ENCODE results near the gene BPIFB2.
"Not testable (repeated sequence)": the region's sequence is repeated elsewhere in the genome, so short reads cannot be mapped to it uniquely, and the experiment has no call there.

Gene BPIFB2

DNA sequence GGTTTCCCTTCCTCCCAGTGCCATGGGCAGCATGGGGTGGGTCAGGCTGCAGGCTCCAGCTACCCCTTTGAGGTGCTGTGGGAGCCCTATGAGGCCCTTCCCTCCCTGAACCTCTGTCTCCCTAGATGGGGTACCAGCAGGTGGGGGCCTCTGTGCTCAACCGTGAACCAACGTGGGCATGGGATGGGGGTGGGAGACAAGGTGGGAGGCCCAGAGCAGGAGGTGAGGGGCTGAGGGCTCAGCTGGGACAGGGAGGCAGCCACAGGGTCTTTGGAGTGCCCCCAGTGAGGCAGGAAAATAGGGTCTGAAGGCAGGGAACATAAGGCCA, 36.6 kb upstream of the BPIFB2 start:
- no peak for FAIRE-seq

DNA sequence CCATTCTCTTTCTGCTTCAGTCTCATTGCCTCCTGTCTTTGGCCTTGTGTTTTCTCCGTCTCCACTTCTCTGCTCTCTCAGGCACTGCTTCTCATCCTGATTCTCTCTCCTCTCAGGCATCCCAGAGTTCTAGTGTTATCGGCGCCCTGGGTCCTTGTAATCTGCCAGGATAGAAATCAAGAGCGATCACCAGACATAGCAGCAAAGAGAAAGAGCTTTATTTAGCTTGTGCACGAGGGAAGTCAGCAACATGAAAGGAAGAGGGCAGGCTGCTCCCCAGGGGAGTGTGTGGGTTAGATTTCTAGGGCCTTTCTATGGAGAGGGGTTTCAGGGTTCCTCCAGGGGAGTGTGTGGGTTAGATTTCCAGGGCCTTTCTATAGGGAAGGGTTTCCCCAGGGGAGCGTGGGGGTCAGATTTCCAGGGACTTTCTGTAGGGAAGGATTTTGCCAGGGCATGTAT, 35.8 kb upstream of the BPIFB2 start:
- FAIRE-seq: no peak

DNA sequence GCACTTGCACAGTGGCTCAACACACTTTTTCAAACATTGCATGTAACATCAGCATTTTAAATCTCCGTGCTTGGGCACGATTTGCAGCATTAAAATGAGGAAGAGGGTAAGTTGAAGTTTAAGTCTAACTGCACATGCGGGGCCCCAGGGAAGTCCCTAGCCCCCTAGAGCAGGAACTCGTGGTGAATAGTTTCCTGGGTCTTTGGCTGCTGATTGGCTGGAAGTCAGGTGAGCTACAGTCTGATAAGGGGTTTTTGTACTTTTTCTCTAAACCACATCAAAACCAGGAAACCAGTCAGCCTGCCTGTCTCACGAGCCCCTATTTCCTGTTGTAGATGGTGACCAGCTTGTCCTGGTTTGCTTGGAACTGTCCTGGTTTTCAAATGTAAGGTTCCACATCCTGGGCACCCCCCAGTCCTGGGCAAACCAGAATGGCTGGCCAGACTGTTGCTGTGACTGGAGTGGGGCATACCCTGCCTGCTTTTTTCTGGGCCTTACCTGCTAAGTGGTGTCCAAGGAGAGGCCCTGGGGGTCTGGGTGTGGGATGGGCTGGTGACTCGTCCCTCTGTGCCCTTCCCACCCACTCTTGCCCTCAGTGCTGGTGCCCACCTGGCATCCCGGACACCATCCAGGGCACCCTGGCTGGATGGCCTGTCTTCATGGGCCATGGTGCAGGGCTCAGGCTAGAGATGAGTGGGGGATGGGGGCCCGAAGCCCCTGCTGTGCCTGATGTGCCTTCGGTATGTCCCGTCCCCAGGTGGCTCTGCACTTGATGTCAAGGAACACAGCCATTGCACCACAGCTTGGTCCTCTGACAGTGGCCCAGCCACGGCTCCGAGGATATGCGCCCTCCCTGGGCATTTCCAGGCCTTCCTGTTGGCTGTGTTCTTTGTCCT, 35.1 kb upstream of the BPIFB2 start:
- FAIRE-seq: no peak

DNA sequence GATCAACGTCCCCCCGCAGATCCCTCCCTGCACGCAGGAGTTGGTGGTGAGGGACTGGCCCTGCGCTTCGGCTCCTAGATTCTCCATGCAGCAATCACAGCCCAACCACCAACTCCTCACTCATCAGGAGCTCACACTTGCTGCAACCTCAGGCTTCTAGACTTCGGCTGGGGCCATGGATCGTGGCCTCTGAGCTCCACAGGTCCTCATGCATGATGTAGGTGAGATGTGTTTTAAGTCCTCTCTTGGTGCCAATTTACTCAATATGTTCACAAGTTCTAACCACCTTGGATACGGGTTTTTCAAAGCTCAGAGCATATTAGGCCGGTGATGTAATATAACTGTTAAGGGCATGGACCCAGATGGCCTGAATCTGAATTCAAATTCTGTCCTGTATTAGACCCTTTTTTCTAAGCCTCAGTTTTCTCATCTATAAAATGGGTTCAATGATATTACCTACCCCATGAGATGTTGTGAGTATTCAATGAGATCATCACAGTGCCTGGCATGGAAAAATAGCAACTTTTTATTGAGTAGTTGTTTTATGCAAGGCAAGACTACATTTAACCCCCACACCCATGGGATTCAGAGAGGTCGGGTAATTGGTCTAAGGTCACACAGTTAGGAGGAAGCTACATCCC, 34.3 kb upstream of the BPIFB2 start:
- FAIRE-seq: no peak

DNA sequence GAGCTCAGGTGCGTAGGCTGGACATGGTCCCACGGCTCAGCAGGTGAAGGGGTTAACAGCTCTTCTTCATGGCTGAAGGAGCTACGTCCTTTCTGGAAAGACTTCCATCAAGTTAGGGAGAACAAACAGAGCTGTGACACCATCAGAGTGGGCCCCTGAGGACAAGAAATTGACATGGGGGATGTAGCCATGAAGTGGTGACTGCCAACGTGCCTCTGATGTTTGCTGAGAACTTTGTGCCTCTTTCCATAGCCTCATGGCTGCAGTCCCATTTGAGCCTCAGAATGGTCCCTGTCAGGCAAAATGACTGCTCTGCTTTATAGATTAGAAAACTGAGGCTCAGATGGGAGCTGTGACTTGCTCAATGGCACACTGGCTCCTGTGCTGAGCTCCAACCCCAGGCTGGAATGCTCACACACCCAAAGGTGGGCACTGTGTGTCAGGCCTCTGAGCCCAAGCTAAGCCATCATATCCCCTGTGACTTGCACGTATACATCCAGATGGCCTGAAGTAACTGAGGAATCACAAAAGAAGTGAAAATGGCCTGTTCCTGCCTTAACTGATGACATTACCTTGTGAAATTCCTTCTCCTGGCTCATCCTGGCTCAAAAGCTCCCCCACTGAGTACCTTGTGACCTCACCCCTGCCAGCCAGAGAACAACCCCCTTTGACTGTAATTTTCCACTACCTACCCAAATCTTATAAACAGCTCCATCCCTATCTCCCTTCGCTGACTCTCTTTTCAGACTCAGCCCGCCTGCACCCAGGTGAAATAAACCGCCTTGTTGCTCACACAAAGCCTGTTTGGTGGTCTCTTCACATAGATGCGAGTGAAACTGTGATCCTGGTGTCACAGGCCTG, 33.1 kb upstream of the BPIFB2 start:
- not testable (repeated sequence) for FAIRE-seq

DNA sequence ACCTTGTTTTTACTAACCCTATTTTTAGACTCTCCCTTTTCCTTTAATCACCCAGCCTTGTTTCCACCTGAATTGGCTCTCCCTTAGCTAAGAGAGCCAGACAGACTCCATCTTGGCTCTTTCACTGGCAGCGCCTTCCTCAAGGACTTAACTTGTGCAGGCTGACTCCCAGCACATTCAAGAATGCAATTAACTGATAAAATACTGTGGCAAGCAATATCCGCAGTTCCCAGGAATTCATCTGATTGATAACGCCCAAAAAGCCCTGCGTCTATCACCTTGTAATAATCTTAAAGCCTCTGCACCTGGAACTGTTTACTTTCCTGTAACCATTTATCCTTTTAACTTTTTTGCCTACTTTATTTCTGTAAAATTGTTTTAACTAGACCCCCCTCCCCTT, 32.4 kb upstream of the BPIFB2 start:
- not testable (repeated sequence) for FAIRE-seq

DNA sequence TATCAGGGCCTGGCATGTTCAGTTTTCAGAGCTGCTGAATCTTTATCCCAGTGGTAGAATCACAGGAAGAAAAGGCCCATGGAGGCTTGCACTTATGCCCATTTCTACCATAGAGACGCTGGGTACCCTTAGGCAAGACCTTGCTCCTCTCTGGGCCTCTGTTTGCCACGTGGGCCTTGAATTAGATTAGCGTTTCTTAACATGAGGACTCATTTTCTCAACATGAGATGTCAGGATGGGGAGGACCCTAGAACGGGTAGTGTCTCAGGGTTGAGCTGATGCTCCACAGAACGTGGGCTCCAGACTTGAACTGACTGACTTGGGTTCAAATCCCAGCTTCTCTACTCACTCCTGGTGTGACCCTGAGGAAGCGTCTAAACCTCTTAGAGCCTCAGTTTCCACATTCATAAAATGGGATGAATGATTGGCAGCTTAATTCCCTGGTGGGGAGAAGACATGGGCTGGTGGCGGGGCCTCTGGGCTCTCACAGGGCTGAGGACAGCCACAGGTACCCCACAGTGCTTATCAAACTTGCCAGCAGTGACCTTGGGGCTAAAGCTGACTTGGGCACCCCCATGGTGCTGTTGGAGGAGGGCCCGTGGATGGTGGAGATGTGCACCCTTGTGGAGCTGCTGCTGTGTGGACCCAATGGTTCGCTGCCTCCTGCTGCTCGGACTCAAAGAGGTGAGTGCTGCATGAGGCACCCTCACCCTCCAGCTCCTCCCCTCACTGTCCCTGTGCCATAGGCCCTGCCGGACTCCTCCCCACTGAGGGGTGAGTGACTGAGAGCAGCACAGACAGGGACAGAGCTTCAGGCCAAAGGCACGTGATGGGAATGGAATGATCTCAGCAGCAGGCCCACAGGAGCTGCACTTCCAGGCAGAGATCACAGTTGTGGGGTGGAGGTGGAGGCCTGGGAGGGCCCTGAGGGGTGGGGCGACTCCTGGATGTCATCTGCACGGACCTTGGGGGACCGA, 31.5 kb upstream of the BPIFB2 start:
- FAIRE-seq: no peak

DNA sequence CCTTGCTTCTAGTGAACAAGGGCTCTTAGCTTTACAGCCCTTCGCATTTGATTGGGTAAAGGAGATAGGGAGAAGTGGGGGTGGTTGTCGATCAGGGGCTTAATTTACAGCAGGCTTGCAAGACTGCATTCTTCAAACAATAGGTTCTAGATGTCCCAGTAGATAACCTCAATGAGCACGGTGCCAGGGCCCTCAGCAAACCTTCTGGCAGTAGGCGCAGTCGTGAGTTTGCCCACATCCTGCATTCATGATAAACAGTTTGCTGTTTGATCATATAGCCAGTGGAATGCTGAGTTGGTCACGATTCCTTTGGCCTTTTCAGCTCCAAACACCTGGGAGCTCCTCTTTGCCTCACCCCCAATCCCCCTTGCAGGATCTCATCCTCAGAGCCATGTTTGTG, 30.8 kb upstream of the BPIFB2 start:
- FAIRE-seq: no peak

DNA sequence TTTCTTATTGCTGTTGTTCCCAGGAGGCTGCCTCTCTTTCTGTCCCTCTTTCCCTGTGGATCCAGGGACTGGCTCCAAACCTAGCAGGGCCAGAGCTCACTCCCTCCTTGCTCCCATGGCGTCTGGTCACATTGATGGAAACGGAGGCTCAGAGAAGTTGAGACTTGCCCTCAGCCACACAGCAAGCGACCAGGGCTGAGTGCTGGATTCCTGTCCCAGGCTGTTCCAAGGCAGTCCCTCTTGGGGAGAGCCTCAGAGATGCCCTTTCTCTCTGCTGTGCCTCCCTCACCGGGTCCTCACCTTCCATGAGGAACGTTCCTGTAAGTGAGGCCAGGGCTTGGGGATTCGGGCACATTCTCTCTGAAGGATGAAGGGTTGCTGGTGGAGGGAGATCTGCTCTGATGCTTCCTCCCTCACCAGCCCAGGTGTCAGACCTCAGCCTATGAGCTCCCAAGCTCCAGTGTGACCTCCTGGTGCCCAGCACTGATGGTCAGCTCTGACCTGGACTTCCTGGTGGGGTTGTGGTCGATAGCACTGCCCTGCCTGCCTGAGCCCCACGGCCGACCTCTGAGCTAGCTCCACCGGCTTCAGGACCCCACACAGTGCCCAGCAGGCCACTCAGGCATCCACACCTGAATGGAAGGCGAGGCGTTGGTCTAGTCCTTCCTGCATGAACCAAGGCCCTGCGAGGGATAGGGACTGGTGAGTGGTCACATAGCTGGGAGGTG, 30.1 kb upstream of the BPIFB2 start:
- FAIRE-seq: no peak

DNA sequence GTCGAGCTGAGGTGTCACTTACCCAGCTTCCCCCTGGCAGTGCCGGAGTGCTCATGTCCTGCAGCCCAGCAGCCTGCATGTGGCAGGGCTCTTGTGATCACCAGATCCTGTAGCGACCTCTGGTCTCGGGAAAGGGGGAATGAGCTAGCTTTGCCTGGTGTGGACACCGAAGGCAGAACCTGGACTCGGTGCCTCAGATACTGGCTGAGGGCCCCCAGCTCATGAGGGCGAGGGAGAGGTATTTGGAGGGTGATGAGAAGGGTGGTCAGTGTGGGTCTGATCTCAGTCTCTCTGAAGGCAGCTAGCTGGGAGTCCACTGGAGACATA, 29.5 kb upstream of the BPIFB2 start:
- no peak for FAIRE-seq

DNA sequence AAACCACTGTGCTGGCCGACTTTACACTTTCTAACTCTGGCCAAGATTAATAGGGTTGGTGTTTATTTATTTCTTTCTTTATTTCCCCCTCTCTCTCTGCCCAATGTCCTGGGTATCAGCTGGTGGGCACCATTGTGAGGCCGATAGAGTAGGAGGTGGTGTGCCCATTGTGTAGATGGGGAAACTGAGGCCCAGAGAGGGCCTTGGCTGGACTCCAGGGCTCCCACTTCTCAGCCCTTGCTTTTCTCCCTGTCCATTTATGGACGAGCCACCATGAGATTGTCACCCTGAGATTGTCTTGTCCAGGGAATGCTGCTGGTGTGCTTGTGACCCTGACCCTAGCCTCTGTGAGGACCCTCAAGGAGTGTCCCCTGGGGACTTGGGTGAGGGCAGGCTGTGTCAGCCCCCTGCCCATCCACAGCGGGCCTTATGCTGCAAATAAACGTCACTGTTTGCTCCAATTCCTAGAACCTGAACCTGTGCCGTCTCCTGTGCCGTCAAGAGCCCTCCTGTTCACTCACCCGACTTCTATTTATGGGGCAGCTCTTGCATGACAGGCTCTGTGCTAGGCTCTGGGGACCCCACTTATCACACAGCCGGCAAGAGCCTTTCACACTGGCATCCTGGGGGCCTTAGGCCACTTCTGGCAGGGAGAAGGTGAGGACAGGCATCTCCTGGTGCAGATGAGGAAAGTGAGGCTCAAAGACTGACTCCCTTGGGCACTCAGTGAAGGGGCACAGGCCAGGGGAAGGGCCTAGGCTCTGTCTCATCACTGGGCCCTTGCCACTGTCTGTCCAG, 28.1 kb upstream of the BPIFB2 start:
- FAIRE-seq: no peak

DNA sequence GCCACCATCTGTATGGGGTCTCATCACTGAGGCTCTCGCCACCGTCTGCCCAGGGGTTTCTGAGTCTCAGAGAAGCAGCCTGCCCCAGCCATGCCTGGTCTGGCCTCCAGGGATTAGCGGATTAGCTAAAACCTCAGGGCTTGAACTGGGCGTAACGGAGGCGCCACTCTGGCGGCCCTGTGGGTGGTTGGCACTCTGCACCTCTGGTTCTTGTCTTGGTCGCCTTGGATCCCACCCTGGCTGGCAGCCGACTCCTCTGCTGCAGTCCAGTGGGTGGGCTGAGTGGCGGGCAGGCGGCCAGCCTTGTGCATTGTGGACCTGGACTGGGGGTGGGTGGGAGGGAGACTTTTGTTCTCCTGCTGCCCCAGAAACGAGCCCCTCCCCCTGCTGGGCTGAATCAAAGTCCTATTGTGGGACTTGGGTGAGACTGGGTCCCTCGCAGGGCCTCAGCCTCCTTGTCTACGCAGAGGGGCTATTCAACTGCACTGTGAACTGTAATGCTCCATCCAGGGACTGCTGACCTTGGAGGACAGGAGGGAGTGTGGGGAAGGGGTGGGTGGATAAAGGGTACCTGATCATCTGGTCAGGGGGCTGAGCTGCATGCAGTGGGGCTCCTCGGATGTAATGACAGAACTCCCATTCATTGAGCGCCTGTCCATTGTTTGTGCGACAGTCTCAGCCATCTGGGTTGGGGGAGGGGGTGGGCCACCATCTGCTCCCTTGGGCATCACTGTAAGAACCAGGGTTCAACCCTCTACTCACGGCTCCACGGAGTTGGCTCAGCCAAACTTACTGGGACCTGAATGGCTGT, 27.2 kb upstream of the BPIFB2 start:
- no peak for FAIRE-seq

DNA sequence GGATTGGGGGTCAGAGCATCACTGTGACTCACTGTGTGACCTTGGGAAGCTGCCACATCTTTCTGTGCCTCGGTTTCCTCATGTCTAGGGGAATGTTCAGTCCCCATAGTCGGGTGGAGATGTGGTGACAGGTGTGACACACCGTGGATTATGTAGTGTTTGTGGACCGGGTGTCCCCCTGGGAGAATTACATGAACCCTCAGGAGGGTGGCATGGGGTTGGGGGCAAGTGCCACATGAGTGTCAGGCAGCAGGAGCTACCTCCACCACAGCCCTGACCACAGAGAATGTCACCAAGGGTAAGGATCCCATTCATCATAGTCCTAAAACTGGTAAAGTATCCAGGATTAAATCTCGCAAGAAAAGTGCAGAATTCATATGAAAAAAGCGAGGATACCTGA, 26.5 kb upstream of the BPIFB2 start:
- no peak for FAIRE-seq

DNA sequence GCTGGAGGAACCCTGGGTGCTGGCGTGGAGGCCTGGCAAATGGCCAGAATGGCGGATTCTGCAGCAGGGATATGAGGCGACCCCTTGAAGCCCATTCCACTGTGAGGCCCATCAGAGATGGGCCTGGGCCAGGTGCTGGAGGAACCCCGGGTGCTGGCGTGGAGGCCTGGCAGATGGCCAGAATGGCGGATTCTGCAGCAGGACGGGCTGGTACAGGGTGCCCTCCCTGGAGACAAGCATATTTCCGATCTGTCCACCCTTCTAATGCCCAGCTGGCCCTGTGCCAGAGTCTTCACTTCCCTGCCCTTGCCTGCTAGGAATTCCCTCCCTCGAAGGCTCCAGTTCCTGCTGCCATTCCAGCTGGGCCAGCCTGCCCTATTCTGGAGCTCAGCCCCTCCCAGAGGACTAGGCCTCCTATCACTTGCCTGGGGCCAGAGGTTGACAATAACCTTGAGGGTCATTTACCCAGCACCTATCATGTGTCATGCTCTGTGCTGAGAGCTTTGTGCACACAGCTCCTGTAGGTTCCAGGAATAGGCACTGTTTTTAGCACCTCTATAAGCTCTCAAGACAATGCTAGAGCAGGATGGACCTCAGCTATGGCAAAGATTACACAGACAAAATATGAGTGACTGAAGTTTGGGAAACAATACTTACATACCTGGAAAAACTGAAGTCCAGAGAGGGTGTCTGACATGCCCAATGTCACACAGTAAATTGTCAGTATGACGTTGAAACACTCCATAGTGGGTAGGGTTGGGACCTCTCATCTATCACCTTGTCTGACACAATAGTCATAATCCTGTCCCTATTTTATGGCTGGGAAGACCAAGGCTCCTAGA, 24.7 kb upstream of the BPIFB2 start:
- FAIRE-seq: no peak

DNA sequence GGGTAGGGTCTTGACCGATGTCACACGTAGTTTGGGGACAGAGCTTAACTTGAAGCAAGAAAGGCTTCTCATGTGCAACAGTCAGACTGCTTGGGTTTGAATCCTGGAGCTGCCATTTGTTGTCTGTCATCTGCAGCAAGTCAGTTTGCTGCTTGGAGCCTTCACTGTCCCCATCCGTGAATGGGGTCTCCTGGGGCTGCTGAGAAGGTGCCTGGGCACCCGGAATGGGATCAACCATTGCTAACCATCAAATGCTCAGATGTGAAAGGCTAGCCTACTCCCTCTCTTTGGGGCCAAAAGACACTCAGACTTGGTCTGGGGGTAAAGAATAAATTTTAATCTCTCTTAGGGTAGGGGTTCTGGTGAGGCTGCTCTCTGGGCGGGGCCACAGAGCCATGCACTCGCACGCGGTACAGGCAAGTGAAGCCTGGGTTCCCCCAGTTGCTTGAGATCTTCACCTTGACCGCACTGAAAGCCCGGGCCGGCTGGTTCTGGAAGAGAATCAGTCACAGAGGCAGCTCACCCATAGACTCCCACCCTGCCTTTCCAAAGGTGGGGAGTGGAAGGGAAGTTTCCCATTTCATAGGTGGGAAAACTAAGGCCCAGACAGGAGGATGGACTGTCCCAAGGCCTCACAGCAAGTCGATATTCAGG, 23.9 kb upstream of the BPIFB2 start:
- no peak for FAIRE-seq

DNA sequence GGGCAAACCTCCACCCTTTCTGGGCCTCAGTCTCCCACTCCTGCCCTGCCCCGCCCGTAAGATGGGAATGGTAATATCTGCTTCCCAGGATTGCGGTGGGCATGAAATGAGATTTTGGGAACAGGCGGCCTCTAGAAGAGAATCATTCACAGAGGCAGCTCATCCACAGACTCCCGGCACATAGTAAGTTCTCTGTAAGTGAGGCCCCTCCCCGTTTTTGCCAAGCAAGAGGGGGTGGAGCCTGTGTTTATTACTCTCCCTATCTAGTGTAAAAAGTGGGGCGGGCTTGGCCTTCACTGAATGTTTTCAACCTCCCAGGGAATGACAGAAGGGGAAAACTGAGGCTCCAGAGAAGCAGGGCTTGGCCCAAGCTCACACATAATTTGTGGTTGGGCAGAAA, 23.3 kb upstream of the BPIFB2 start:
- FAIRE-seq: no peak

DNA sequence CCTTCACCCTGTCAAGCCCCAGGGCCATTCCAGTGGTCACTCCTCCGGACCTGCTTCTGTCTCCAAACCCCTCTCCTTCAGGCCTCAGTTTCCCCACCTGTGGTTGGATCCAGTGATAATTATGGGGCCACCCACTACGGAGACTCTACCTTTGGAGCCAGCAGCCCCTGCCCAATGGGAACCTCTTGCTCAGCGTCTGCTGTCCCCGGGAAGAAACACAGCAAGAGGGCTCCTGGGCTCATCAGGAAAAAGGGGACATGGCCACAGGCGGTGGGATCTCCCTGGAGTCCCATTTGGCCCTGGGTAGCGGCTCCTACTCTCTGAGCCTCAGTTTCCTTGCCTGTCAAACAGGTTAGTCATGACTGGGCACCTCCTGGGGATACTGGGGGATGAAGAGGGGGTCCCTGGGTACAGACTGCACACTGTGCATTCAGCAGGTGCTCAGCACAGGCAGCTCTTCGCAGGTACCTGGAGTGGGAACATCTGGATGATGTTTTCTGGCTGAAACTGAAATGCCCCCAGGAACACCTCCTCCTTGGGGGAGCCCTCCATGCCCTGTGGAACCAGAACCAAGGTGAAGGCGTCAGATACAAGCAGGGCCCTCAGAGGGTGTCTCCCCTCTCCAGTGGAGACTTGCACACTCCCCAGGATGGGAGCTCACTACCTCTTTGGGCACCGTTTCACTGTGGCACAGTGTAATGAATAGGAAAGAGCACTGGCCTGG, 22.7 kb upstream of the BPIFB2 start:
- FAIRE-seq: no peak

DNA sequence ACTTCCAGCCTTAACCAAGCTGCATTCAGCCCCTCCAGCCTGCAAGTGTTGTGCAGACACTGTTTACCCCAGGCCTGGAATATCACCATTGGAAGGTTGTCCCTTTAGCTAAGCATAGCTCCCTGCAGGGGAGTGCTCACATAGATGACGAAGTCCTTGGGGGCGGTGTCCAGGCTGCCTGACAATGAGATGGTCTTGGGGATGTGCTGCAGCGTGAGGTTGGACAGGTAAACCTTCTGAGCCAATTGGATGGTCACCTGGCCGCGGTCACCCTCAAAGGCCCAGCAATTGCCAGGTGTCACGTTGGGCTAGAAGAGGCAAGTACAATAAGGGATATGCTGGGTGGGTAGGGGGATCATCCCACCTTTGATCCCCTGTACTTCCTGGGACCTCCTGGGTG, 21.9 kb upstream of the BPIFB2 start:
- no peak for FAIRE-seq

All from endometrium (tissue), 2 donors.